Left lobe of liver (tissue), 2 donors: ENCODE measurements around the gene PCDHA6. TPM values are rescaled to one million over a fixed set of nuclear protein-coding genes. Genes with fewer than 3 reads are reported as not detected.
"Not testable (repeated sequence)": the region's sequence is repeated elsewhere in the genome, so short reads cannot be mapped to it uniquely, and the experiment has no call there.

Experiments used
- ATAC-seq: fragments of 200-7000 bp; cut with Tn5 transposase; one replicate; pipeline ENCODE4 v1.9.1; 2020; ENCODE audit warnings: mild to moderate bottlenecking, moderate library complexity
- DNase-seq: peaks from one replicate; pipeline ENCODE4 v3.0.0-alpha.2; 2020; ENCODE audit warnings: low spot score
- total RNA-seq: library from RNA; stranded (reverse); gene quantifications from one replicate; pipeline ENCODE4 v1.2.1, GENCODE V29; 2021
- donor health status: DM: no; HTN: no; CAD: no; lungs with moderate emphysema.
- donor health status: DM: no; HTN: yes; CAD: no.

Gene PCDHA6
- total RNA-seq, 1 donor from 2014 or later, result not detected

DNA sequence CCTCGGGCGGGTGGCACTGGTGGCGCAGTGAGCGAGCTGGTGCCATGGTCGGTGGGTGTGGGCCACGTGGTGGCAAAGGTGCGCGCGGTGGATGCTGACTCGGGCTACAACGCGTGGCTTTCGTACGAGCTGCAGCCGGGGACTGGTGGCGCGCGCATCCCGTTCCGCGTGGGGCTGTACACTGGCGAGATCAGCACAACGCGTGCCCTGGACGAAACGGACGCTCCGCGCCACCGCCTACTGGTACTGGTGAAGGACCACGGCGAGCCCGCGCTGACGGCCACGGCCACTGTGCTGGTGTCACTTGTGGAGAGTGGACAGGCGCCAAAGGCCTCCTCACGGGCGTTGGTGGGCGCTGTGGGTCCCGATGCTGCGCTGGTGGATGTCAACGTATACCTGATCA, 18.9 kb upstream of the PCDHA6 start:
- ATAC-seq (no peak), DNase-seq (no peak)

DNA sequence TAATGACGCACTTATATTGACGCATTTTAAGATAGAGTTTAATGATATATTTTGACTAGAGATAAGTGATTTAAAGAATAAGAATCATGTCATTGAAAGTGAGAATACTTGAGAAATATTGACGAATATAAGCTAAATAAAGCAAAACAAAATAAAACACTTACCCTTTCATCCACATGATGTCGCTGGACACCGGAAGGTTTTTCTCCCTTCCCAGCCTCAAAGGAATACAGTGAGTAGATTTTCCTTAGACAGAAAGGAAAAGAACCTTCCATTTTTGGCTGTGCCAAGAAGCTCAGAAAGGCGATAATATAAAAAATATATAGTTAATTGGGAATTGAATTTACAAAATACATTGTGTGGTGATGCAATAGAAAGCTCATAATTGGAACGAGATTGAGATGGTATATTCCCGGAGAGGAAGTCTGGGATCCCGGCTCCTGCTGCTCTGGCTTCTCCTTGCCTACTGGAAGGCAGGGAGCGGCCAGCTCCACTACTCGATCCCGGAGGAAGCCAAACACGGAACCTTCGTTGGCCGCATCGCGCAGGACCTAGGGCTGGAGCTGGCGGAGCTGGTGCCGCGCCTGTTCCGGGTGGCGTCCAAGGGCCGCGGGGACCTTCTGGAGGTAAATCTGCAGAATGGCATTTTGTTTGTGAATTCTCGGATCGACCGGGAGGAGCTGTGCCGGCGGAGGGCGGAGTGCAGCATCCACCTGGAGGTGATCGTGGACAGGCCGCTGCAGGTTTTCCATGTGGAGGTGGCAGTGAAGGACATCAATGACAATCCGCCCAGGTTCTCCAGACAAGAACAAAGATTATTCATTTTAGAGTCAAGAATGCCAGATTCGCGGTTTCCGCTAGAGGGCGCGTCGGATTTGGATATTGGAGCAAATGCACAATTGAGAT, 6.1 kb upstream of the PCDHA6 start, which contains the start of gene PCDHA5:
PCDHA5 (plus strand) TSS at position 239 of the 906 bp plus-strand sequence.
- ATAC-seq, result no peak
- DNase-seq, result no peak

DNA sequence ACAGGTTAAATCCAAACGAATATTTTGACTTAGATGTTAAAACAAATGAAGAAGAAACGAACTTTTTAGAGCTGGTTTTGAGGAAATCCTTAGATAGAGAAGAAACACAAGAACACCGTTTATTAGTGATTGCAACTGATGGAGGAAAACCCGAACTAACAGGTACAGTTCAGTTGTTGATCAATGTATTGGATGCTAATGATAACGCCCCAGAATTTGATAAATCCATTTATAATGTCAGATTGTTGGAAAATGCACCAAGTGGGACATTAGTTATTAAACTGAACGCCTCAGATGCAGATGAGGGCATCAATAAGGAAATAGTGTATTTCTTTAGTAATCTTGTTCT, 5.5 kb upstream of the PCDHA6 start:
- no peak for DNase-seq
- ATAC-seq, result no peak

DNA sequence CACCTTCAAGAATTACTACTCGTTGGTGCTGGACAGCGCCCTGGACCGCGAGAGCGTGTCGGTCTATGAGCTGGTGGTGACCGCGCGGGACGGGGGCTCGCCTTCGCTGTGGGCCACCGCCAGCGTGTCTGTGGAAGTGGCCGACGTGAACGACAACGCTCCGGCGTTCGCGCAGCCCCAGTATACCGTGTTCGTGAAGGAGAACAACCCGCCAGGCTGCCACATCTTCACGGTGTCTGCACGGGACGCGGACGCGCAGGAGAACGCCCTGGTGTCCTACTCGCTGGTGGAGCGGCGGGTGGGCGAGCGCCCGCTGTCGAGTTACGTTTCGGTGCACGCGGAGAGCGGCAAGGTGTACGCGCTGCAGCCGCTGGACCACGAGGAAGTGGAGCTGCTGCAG, 4.8 kb upstream of the PCDHA6 start:
- DNase-seq, result not testable (repeated sequence)

DNA sequence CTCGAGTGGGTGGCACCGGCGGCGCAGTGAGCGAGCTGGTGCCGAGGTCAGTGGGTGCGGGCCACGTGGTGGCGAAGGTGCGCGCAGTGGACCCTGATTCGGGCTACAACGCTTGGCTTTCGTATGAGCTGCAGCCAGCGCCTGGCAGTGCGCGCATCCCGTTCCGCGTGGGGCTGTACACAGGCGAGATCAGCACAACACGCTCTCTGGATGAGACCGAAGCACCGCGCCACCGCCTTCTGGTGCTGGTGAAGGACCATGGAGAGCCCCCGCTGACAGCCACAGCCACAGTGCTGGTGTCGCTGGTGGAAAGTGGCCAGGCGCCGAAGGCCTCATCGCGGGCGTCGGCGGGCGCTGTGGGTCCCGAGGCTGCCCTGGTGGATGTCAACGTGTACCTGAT, 4.3 kb upstream of the PCDHA6 start:
- DNase-seq, result no peak
- ATAC-seq, result no peak

More for the DNA sequence above, 4.8 kb upstream of the PCDHA6 start:
- ATAC-seq, result not testable (repeated sequence)

DNA sequence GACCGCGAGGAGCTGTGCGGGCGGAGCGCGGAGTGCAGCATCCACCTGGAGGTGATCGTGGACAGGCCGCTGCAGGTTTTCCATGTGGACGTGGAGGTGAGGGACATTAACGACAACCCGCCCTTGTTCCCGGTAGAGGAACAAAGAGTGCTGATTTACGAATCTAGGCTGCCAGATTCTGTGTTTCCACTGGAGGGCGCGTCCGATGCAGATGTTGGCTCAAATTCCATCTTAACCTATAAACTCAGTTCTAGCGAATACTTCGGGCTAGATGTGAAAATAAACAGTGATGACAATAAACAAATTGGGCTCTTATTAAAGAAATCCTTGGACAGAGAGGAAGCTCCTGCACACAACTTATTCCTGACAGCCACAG, 590 bp downstream of the PCDHA6 start:
- DNase-seq (no peak), ATAC-seq (no peak)

DNA sequence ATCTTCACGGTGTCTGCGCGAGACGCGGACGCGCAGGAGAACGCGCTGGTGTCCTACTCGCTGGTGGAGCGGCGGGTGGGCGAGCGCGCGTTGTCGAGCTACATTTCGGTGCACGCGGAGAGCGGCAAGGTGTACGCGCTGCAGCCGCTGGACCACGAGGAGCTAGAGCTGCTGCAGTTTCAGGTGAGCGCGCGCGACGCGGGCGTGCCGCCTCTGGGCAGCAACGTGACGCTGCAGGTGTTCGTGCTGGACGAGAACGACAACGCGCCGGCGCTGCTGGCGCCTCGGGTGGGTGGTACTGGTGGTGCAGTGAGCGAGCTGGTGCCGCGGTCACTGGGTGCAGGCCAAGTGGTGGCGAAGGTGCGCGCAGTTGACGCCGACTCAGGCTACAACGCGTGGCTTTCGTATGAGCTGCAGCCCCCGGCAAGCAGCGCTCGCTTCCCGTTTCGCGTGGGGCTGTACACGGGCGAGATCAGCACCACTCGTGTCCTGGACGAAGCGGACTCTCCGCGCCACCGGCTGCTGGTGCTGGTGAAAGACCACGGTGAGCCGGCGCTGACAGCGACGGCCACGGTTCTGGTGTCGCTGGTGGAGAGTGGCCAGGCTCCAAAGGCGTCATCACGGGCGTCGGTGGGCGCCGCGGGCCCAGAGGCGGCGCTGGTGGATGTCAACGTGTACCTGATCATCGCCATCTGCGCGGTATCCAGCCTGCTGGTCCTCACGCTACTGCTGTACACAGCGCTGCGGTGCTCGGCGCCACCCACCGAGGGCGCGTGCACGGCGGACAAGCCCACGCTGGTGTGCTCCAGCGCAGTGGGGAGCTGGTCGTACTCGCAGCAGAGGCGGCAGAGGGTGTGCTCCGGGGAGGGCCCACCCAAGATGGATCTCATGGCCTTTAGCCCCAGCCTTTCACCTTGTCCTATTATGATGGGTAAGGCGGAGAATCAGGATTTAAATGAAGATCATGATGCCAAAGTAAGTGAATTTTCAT, 2.0 kb downstream of the PCDHA6 start:
- DNase-seq, ATAC-seq: not testable (repeated sequence)

DNA sequence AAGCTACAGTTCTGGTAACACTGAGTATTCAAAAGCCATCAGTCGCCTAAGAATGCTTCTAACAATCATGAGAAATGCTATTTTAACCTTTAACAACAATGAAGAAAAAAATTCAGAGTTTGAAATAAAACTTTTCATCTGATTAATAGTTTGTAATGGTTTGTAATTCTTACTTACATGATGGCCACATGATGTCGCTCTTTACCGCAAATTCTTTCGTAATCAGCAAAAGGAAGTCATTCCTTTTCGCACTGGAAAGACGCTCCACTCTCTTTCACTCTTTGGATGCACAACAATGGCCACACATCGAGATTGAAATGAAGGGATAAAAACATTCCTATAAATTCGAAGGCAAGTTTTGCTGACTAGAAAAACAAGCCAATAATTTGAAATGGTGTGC, 6.2 kb downstream of the PCDHA6 start, which contains the start of gene PCDHA7:
PCDHA7 (plus strand) TSS at position 277 of the 400 bp plus-strand sequence; CDS start at position 392, 115 bp downstream.
- no peak for DNase-seq
- no peak for ATAC-seq

DNA sequence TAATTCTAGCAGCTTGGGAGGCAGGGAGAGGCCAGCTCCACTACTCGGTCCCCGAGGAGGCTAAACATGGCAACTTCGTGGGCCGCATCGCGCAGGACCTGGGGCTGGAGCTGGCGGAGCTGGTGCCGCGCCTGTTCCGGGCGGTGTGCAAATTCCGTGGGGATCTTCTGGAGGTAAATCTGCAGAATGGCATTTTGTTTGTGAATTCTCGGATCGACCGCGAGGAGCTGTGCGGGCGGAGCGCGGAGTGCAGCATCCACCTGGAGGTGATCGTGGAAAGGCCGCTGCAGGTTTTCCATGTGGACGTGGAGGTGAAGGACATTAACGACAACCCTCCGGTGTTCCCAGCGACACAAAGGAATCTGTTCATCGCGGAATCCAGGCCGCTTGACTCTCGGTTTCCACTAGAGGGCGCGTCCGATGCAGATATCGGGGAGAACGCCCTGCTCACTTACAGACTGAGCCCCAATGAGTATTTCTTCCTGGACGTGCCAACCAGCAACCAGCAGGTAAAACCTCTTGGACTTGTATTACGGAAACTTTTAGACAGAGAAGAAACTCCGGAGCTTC, 6.8 kb downstream of the PCDHA6 start:
- ATAC-seq, result not testable (repeated sequence)

DNA sequence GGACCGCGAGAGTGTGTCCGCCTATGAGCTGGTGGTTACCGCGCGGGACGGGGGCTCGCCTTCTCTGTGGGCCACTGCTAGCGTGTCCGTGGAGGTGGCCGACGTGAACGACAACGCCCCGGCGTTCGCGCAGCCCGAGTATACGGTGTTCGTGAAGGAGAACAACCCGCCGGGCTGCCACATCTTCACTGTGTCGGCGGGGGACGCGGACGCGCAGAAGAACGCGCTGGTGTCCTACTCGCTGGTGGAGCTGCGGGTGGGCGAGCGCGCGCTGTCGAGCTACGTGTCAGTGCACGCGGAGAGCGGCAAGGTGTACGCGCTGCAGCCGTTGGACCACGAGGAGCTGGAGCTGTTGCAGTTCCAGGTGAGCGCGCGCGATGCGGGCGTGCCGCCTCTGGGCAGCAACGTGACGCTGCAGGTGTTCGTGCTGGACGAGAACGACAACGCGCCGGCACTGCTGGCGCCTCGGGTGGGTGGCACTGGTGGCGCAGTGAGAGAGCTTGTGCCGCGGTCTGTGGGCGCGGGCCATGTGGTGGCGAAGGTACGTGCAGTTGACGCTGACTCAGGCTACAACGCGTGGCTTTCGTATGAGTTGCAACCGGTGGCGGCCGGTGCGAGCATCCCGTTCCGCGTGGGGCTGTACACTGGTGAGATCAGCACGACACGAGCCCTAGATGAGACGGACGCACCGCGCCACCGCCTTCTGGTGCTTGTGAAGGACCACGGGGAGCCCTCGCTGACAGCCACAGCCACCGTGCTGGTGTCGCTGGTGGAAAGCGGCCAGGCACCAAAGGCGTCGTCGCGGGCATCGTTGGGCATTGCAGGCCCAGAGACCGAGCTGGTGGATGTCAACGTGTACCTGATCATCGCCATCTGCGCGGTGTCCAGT, 8.1 kb downstream of the PCDHA6 start:
- DNase-seq, result no peak
- ATAC-seq, result no peak

More for the DNA sequence above, 6.8 kb downstream of the PCDHA6 start:
- not testable (repeated sequence) for DNase-seq

DNA sequence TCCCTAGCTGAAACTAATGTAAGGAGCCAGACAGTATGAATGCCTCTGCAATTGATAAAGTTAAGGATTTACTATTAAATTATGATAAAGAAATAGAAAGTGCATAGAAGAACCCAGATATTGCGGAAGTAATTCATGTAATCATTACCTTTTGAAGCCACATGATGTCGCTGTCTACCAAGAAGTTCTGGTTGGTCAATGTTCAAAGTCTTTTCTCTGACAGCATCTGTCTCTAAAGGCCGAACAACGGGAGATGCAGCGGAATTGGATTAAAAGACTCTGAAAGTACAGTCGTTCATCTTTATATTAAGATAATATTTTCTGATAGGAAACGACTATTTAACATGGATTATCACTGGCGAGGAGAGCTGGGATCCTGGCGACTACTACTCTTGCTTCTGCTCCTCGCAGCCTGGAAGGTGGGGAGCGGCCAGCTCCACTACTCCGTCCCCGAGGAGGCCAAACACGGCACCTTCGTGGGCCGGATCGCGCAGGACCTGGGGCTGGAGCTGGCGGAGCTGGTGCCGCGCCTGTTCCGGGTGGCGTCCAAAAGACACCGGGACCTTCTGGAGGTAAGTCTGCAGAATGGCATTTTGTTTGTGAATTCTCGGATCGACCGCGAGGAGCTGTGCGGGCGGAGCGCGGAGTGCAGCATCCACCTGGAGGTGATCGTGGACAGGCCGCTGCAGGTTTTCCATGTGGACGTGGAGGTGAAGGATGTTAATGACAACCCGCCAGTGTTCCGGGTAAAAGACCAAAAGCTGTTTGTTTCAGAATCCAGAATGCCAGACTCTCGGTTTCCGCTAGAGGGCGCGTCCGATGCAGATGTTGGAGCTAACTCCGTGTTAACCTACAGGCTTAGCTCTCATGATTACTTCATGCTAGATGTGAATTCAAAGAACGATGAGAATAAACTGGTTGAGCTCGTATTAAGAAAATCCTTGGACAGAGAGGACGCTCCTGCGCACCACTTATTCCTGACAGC, 13.5 kb downstream of the PCDHA6 start, which contains the start of gene PCDHA8:
PCDHA8 (plus strand) TSS at position 210 of the 985 bp plus-strand sequence; CDS start at position 345, 135 bp downstream.
- no peak for ATAC-seq

DNA sequence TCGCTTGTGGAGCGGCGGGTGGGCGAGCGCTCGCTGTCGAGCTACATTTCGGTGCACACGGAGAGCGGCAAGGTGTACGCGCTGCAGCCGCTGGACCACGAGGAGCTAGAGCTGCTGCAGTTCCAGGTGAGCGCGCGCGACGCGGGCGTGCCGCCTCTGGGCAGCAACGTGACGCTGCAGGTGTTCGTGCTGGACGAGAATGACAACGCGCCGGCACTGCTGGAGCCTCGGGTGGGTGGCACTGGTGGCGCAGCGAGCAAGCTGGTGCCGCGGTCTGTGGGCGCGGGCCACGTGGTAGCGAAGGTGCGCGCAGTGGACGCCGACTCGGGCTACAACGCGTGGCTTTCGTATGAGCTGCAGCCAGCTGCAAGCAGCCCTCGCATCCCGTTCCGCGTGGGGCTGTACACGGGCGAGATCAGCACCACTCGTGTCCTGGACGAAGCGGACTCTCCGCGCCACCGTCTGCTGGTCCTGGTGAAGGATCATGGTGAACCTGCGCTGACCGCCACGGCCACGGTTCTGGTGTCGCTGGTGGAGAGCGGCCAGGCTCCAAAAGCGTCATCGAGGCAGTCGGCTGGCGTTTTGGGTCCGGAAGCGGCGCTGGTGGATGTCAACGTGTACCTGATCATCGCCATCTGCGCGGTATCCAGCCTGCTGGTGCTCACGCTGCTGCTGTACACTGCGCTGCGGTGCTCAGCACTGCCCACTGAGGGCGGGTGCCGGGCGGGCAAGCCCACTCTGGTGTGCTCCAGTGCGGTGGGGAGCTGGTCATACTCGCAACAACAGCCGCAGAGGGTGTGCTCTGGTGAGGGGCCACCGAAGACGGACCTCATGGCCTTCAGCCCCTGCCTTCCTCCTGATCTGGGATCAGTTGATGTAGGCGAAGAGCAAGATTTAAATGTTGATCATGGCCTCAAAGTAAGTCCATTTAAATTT, 15.3 kb downstream of the PCDHA6 start:
- DNase-seq (no peak), ATAC-seq (no peak)

More for the DNA sequence above, 13.5 kb downstream of the PCDHA6 start, which contains the start of gene PCDHA8:
- DNase-seq, result no peak

DNA sequence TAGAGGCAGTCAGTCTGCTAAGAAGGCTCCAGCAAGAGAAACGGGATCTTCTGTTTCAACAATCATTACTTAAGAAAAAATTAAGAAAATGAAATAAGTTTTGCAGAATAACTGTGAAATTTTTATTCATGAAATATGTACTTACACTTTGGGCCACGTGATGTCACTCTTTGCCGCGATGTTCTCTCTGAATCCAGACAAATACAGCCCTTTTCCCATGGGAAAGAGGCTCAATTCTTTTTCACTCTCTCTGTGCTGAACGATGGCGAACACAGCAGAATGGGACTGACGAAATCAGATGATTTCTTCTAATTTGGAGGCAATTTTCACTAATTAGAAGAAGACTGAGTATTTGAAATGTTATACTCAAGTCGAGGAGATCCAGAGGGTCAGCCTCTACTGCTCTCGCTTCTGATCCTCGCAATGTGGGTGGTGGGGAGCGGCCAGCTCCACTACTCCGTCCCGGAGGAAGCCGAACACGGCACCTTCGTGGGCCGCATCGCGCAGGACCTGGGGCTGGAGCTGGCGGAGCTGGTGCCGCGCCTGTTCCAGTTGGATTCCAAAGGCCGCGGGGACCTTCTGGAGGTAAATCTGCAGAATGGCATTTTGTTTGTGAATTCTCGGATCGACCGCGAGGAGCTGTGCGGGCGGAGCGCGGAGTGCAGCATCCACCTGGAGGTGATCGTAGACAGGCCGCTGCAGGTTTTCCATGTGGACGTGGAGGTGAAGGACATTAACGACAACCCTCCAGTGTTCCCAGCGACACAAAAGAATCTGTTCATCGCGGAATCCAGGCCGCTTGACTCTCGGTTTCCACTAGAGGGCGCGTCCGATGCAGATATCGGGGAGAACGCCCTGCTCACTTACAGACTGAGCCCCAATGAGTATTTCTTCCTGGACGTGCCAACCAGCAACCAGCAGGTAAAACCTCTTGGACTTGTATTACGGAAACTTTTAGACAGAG, 20.7 kb downstream of the PCDHA6 start, which contains the start of gene PCDHA9:
PCDHA9 (plus strand) TSS at position 244 of the 964 bp plus-strand sequence; CDS start at position 358, 114 bp downstream.
- not testable (repeated sequence) for ATAC-seq, DNase-seq

DNA sequence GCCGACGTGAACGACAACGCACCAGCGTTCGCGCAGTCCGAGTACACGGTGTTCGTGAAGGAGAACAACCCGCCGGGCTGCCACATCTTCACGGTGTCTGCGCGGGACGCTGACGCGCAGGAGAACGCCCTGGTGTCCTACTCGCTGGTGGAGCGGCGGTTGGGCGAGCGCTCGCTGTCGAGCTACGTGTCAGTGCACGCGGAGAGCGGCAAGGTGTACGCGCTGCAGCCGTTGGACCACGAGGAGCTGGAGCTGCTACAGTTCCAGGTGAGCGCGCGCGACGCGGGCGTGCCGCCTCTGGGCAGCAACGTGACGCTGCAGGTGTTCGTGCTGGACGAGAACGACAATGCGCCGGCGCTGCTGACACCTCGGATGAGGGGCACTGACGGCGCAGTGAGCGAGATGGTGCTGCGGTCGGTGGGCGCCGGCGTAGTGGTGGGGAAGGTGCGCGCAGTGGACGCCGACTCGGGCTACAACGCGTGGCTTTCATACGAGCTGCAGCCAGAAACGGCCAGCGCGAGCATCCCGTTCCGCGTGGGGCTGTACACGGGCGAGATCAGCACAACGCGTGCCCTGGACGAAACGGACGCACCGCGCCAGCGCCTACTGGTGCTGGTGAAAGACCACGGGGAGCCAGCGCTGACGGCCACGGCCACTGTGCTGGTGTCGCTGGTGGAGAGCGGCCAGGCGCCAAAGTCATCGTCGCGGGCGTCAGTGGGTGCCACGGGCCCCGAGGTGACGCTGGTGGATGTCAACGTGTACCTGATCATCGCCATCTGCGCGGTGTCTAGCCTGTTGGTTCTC, 22.3 kb downstream of the PCDHA6 start:
- not testable (repeated sequence) for DNase-seq, ATAC-seq
